ENCODE measurements around the gene KCNT1.
A peak's percentile ranks its signal among the peaks of the same experiment; 100 is the strongest.

Gene KCNT1

DNA sequence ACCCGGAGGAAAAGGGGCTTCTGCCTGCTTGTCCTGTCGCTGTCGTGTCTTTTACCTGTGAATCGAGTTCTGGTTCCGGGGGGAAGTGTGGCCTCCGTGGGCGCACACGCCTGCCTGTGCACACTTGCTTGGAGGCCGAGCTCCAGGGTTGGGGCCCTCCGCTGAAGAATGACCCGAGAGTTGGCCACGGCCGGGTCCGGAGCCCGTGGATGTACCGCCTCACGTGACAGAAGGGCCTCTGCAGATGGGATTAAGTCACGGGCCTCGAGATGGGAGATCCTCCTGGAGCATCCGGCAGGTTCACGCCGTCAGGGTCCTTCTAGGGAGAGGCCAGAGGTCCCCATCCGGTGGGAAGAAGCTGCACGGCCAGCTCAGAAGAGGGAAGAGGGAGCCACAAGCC is 81.0 kb downstream of the KCNT1 start:
- no peak for DNase-seq (ENCODE audit: low spot score)

DNA sequence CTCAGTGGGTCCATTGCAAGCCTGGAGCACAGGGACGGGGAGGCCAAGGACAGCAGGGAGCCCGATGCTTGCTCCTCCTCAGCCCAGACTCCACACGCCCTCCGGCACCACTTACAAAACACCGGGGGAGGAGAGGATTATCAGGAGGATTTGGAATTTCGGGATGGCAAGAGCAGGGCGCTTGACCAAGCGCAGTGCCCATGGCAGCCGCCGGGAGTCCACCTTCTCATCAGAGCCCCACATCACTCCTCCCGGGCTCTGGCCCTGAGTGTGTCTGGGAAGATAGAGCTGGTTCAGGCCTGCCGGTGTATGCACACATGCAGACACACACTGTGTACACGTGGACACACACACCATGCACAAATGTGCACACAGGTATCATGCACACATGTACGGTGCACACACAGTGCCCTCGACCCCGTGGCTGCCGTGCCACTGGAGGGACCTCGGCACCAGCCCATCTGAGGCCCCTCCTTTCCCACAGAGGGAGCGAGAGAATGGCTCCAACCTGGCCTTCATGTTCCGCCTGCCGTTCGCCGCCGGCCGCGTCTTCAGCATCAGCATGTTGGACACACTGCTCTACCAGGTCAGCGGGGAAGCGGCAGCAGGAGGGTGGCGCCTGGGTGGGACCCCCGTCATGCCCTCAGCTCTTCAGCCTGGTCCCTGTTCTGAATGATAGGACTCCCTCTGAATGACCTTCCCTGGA is 81.7 kb downstream of the KCNT1 start:
- no peak for DNase-seq (ENCODE audit: low spot score)

DNA sequence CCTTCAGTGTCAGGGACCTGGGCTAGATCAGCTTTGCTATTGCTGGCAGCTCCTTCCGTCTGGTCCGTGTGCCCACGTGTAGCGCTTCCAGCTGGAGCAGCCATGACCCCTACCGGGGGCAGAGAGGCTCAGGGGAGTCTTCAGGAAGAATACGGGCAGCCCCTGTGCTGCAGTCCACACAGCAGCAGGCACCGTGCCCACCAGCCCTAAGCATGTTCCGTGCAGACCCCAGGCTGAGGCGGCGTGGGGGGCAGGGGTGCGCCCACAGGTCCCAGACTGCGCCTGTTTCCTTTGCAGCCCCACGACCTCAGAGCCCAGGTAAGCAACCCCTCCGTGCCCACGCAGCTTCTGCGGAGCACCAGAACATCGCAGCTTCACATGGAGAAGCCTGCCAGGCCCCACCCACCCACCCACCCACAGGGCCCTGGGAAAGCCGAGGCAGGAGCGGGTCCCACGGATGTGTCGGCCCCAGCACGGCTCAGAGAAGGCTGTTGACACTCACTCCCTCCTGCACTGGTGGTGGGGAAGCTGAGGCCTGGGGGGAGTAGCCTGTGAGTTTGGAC is 83.1 kb downstream of the KCNT1 start:
- no peak for DNase-seq (ENCODE audit: low spot score)

DNA sequence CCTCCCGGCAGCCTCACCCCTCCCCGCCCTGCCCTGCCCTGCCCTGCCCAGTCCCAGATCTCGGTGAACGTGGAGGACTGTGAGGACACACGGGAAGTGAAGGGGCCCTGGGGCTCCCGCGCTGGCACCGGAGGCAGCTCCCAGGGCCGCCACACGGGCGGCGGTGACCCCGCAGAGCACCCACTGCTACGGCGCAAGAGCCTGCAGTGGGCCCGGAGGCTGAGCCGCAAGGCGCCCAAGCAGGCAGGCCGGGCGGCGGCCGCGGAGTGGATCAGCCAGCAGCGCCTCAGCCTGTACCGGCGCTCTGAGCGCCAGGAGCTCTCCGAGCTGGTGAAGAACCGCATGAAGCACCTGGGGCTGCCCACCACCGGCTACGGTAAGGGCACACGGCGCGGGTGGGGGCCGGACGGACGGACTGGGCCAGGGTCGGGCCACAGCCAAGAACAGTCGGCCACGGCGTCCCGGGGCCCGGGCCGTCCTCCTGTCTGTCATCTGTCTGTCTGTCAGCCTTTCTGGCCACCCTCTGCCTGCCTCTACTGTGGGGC is 84.2 kb downstream of the KCNT1 start:
- no peak for DNase-seq (ENCODE audit: low spot score)

DNA sequence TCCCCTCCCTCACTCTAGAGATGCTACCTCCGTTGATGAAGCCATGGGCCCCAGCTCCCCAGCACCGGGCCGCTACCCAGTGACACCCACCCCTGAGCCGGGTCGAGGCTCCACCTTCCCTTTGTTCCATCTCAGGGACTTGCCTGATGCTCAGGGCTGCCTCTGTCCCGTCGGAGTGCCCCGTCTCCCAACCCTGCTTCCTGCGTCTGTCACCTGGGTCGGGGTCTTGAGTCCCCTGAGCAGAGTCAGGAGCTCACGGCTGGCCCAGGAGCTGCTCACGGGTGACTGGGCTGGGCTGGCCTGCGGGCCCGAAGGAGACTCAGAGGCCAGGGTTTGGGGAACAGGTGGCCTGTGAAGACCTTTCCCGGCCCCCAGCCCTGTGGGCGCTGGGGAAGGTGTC is 85.3 kb downstream of the KCNT1 start:
- DNase-seq (ENCODE audit: low spot score), result no peak

DNA sequence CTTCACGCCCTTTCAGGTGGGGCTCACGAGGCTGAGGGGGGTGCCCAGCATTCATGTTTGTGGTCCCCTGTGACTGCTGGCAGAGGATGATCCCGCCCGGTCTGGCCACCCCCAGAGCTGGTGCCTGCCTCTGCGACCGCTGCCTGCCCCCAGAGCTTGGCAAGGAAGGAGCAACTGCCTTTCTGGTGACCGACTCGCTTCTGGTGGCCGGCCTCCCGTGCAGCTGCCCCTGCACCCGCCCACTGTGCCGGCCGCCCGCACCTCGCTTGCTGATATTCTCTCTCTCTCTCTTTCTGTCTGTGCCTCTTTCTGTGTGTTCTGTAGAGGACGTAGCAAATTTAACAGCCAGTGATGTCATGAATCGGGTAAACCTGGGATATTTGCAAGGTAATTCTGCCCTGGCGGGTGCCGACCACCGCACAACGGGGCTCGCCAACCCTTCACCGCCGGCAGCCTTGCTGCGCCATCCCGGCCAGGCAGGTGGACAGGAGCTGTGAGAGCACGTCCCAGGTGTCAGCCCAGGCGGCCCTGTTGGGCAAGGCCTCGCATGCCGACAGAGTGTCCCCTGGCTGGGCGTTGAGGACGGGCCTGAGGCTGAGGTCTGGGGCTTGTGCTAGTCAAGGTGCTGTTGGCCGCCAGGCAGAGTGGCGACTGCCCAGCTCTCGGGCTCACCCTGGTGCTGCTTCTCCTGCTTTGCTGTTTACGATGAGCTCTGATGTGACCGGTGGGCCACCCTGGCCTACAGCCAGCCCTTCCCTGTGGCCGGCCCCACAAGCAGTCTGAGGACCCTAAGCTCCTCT is 86.0 kb downstream of the KCNT1 start:
- no peak for DNase-seq (ENCODE audit: low spot score)

DNA sequence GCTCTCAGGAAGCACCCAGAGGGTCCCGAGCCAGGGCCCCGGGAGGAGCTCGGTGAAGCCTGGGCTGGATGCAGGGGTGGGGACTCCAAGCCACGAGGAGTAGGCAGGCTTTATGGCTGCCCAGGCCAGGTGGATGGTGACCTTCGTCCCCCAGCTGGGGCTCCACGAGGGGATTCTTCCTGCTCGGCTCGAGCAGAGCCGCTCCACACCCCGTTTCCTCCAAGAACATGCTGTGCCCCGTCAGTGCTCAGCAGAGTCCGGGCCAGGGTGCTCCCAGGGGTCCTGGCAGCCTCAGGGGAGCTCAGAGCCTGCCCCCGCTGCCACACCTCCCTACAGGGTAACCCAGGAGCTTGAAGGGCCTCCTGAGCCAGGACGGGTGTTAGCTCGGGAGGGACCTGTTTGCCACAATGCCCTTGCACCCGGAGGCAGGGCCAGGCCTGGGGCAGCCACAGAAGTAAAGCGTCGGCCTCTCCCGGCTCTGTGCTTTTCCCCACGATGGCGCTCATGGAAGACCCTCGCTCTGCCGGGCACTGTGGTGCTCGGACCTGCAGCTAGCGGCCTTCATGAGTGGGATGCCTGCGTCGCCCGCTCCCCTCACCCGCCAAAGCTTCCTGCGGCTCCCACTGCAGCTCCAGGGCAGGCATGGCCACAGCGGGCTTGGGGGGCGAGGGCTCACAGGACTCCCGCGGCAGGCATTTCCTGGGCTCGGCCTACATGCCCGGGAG is 86.8 kb downstream of the KCNT1 start:
- no peak for DNase-seq (ENCODE audit: low spot score)

DNA sequence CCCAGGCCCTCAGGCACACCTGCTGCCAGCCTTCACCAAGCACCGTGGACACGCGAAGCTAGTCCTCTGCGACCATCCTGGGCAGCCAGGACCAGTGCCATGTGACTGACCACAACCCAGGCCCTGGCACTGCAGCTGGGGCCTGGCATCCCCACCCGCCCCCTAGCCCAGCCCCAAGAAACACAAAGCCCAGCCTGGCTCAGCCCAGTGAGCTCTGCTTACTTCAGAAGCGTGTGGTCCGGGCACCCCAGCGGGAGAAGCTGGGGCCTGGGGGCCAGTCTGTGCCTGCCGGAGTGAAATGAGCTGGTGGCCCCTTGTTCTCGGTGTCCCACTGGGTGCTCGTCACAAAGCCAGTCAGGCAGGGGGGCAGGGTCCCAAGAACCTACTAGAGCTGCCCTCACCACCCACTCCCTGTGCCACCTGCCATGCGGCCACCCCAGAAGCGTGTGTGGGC is 87.9 kb downstream of the KCNT1 start:
- DNase-seq (ENCODE audit: low spot score), result no peak

DNA sequence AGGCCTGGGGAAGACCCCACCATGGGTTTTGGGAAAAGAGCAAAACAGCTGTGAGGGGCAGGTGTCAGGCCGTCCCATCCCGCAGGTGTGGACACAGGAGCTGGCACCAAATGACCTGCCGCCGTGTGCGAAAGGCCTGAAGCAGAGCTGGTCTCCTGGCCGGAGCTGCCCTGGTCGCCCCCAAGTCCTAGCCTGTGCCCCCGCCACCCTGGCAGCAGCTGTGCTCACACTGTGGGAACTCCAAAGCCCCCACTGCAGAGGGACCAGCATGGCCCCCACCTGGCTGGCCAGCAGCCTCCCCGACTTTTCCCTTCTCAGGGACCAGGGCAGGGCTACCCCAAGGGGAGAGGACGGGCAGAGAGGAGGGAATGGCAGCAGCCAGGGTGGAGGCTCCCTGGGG is 88.4 kb downstream of the KCNT1 start:
- DNase-seq (ENCODE audit: low spot score), result no peak

DNA sequence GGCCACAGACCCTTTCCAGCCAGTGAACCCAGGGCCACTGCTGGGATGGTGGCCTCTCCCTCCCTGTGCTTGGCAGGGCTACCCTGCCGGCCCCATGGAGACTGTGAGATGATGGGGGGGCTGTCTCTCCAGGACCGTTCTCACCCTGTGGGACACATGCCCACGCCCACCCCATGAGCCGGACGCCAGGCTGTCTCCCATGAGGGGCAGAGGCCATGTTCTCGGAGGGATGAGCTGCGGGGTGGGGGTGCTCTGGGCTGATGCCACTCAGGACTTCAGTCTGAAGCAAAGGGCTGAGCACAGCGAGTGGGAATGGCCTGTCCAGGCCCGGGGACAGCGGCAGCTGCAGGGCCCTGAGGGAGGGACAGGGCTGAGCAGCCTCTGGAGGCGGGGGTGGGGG is 88.9 kb downstream of the KCNT1 start:
- DNase-seq (ENCODE audit: low spot score), result no peak

DNA sequence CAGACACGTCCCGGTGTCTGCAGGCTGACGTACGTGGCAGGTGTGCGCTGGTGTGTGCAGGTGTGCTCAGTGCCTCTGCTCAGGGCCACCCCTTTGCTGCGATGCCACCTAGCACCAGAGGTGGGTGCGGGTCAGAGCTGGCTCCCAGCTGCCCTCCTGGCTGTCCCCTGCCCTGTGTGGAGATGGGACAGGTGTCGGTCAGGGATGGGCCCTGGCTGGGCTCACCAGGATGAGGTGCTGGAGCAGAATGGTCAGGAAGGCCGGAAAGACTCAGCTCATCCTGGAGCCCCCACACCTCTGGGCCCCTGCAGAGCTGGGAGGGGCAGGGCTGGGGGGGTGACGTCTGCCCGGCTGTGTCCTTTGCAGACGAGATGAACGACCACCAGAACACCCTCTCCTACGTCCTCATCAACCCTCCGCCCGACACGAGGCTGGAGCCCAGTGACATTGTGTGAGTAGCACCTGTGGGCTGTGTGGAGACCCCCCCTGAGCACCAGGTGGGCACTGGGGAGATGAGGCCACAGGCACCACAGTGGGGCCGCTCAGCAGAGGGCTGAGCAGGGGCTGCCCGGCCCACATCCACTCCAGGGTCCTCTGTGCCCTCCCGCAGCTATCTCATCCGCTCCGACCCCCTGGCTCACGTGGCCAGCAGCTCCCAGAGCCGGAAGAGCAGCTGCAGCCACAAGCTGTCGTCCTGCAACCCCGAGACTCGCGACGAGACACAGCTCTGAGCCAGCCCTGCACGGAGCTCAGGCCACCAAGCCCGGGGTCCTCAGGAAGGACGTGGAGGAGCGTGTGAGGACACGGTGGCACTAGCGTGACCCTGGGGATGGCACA is 89.7 kb downstream of the KCNT1 start:
- DNase-seq (ENCODE audit: low spot score), result no peak

DNA sequence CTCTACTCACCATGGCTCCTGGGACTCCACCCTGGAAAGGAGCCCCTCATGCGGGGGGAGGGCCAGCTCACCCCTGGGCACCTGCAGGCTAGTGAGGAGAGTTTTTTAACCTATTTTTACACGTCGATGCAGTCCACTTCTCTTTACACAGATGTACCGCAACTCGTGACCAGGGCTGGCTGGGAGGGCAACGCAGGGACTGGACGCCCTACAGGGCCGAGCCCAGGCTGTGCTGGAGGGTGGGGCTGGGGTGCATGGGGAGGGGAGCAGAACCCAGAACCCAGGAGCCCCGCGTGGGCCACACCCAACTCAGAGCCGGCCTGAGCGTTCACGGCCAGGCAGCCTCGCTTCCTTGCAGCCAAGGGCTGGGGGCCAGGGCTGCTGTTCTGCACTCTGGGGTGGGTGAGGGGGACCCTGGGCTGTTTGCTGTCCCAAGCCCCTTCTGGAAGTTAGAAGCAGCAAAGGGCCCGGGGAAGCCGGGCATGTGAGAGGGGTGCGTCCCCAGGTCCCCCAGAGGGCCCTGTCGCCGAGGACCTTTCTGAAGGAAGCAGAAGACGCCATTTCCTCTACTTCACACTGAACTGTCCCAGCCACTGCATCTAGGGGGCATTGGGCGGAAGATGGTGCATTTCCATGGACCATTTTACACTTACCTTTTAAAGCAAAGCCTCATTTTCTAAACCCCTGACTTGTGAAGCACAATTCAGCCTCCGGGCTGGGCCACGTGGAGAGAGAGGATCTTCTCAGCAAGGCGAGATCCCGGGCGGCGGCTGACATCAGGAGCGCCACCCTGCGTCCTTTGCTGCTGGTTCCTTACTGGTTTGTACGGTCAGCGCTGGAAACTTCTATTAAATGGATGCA is 90.5 kb downstream of the KCNT1 start:
- DNase-seq (ENCODE audit: low spot score), result no peak

DNA sequence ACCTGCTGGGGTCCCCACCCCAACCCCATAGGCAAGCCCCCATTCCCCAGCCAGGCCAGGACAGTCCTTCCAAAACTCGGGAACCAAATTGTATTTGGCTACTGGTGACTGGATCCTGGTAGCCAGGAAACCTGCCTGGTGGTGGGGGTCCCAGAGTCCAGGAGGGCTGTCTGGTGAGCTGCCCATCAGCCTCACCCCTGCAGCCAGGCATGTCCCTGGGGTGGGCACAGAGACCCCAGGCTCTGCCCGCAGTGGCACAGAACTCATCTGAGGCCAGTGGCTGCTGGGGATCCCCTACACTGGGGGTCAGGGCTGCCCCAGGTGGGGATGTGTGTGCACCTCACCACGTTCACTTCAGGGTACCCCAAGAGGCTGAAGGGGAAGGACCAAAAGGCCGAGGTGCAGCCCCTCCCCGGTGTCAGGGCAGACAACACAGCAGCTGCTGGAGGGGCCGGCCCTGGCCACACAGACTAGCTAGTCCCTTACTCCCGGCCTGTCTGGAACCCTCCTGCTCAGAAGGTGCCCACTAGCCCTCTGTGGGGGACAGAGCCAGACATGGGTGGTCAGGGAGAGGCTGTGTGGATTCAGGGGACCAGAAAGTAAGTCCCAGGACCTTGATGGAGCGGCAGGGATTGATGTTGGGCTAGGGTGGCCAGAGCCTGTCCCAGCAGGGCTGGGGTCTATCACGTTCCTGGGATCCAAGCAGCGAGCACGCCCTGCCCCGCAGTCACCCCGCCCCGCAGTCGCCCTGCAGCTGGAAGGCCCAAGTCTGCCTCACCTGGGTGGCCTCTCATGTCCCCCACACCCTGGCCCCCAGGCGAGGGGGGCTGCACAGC is 91.5 kb downstream of the KCNT1 start:
- DNase-seq (ENCODE audit: low spot score), result no peak

DNA sequence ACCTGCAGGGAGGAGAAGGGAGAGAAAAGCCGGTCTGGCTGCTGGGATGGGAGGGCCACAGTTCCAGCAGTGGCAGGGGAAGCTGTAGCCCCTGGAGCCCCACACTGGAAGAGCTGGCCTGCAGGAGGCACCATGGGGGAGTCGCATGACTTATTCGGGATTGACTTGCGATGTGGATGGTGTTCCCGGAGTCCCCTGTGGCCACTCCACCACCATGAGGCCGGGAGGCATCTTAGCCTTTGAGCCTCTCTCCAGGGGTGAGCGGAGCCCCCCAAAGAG is 92.0 kb downstream of the KCNT1 start:
- no peak for DNase-seq (ENCODE audit: low spot score)

DNA sequence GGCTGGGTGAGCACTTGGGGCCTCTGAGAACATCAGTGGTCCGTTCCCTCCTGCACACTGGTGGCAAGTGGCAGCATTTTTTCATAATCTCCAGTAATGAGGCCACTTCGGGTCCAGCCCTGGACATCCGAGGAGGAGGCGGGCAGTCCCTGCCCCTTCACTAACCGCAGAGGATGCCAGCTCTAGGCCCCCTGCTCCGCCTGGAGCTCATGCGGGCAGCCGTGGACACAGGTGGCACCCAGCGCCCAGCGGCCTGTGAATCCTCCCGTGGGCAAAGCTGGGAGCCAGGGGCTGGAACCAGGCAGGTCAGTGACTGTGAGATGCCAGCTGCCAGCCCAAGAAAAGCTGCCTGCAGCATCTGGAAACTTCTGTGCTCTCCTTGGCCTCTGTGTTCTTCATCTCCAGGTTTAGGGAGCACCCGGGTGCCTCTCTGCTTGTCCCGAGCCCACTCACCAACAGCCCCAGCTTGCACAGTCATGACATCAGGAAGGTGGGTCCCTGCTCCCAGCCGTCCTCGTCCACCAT is 92.4 kb downstream of the KCNT1 start:
- DNase-seq (ENCODE audit: low spot score), result no peak

DNA sequence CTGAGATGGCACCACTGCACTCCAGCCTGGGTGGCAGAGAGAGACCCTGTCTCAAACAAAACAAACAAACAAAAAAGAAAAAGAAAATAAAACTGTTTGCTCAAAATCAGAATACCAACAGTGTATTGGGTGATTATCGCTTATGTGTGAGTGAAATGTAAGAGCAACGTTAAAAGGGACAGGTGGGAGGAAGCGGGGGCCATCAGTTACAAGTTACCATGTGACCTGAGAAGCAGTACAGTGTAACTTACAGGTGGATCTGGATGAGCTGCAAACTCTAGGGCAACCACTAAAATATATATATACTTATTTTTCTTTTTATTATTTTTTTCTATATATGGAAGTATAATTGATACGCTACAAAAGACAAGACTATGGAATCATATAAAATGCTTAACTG is 93.4 kb downstream of the KCNT1 start:
- DNase-seq (ENCODE audit: low spot score), result no peak

DNA sequence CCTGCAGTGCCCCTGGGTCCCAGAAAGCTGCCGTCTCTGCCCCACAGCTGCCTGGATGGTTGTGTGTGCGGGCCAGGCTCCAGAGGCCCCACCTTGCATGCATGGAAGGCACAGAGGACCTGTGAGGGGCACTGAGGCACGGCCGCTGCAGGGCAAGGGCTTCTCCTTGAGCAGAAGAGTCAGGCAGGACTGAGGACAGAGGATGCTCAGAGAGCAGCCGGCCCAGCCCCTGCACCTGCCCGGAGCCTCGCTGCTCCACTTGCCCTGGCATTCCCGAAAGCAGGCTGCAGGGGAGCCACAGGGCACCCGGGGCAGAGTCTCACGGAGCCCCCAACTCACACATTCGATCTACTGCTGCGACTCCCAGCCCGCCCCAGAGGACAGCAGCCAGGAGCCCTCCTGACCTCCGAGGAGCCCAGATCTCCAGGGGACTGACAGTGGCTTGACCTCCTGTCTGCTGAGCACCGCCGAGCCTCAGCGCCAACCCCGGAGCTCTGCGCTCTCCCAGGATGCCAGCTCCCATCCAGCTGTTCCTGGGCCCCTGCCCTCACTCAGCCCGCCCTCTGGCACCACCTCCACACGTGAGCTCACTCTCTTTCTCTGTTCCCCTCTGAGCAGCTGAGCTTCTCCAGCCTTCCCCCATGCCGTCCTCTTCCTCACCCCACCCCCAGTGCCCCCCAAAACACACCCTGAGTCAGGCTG is 95.0 kb downstream of the KCNT1 start:
- no peak for DNase-seq (ENCODE audit: low spot score)

DNA sequence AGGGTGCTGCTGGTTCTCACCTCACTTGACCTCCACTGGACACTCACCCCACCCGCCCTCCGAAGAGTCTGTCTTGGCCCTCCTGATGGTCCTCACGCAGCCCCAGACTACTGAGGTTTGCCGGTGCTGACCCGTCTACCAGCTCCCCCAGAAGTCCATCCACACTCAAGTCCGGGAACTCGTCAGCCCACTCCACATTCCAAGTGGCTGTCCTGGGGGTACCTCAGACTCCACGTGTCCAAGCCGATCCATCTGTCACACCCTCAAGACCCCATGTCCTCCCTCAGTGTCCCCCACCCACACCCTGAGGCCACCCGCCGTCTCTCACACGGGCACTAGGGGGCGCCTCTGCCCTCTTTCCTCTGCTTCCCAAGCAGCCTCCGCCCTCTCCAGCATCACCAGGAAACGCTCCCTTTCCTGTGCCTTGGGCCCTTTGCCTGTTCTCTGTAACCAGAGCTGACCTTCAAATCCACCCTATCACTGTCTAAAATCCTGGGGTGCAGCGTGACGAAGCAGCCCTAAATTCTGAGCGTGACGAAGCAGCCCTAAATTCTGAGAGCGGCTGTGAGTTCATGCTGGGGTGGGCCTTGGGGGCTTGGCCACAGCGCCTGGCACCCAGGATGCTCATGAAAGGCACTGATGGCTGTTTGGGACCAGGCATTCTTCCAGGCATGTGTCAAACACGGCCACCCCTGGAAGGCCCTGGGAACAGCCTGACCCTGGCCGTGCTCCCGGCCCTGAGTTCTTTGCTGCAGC is 95.7 kb downstream of the KCNT1 start:
- peak; percentile 89 for DNase-seq (ENCODE audit: low spot score)
